Testis (tissue), 2 donors: ENCODE results near the gene LCK.

Experiments used
- CTCF ChIP-seq, 3 experiments: fragments of 450-650 bp in 2 of 3; fragments of 200-600 bp in 1 of 3; sonication (generic) in 1 of 3; IDR thresholded peaks; one replicate each; pipeline ENCODE4 v1.5.1; 2016 to 2019; ENCODE audit warnings: antibody characterized with exemption in 3 of 3, mild to moderate bottlenecking in 2 of 3, moderate library complexity in 1 of 3
- POLR2A ChIP-seq: fragments of 450-650 bp; IDR thresholded peaks from one replicate; pipeline ENCODE4 v1.6.1; 2017; ENCODE audit warnings: antibody characterized with exemption, mild to moderate bottlenecking, moderate library complexity

GRCh38 chr1:32241001-32241763 is 9.9 kb upstream of the LCK start:
- no peak for TF ChIP-seq CTCF (IDR thresholded peaks at IDR 0.05)
- no peak for TF ChIP-seq POLR2A
